HG03439 (cell line): ENCODE data around the gene DBN1.
"Not testable (repeated sequence)": the region's sequence is repeated elsewhere in the genome, so short reads cannot be mapped to it uniquely, and the experiment has no call there.

Experiments used
- ATAC-seq: cut with Tn5 transposase; IDR thresholded peaks from one replicate; pipeline ENCODE4 v1.9.1; 2021; ENCODE audit warnings: mild to moderate bottlenecking, moderate library complexity; ENCODE audit not compliant: unreplicated experiment

Gene DBN1

DNA sequence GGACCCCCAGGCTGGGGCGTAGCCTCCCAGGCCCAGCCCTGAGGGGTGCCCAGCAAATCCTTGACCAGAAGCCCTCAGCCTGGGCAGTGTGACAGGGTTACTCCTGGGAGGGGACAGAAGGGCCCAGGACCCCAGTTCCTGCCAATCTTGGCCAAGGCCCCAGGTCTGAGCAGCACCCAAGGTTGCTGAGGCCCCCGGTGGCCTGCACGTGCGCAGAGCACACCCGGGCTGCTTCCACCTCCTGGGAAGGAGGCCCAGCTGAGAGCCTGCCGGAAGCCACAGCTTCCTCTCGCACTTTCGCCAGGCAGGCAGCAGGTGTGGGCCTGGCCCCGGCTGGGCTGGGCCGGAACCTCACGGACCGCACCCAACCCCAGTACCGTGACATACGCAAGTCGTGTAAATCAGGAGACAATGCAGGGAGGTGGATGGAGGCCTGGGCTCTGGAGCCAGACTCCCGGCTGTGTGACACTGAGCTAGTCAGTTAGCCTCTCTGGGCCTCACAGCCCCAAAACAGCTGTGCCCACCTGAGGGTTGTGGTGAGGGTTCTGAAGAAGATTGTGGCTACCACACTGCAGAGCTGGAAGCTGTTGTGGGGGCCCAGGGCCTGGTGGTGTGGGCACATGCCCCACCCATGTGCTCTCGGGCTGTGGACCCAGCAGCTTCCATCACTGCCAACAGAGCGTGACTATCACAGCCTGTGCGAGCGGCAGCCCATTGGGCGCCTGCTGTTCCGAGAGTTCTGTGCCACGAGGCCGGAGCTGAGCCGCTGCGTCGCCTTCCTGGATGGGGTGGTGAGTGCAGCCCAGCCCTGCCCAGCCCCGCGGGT is 41.9 kb downstream of the DBN1 start:
- ATAC-seq: peak; percentile 33

DNA sequence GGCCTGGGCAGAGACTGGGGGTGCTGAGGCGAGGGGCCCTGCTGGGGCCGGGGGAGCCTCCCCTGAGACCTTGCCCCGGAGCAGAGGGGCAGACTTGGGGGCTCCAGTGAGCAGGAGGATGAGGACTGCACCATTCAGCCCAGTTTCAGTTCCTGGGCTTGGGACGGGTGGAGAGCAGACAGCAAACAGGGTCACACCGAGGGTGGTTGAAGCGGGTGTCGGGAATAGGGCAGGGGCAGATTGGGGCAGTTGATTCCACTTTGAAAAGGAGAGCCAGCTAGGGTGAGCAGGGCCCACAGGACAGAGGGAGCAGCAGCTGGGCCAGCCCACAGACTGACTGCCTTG is 42.5 kb downstream of the DBN1 start:
- no peak for ATAC-seq

DNA sequence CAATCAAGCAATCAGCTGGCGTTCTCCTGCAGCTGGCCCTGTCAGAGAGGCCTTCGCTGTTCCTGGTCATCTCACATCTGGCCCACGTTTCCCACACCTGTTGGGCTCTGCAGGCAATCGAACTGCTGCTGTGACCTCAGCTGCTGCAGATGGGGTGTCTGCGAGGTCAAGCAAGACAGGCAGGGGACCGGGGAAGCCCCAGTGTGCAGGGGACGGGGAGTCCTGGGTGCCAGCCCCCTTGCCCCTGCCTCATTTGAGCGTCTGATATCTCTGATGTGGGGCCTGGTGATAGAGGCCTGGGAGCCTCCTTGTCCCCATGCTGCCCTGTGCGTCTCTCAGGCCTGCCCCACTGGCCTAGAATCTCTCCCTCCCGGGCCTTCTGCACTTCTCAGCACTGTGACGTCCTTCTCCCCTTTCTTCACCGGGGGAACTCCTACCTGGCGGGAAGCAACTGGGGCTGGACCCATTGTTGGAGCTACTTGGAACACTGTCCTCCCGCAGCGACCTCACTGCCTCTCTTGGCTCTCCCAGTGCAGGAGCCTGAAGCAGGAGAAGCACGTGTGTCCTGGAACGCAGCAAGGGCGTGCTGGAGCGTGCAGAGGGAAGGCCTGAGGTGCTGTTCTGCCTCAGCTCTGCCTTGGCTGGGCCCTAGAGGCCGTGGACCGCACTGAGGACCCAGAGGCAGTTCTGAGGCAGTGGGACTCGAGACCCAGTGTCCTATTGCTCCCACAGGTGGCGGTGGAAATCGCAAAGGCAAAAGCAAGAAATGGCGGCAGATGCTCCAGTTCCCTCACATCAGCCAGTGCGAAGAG is 43.1 kb downstream of the DBN1 start:
- no peak for ATAC-seq

GRCh38 chr5:177429248-177430040 is 44.0 kb downstream of the DBN1 start:
- no peak for ATAC-seq

DNA sequence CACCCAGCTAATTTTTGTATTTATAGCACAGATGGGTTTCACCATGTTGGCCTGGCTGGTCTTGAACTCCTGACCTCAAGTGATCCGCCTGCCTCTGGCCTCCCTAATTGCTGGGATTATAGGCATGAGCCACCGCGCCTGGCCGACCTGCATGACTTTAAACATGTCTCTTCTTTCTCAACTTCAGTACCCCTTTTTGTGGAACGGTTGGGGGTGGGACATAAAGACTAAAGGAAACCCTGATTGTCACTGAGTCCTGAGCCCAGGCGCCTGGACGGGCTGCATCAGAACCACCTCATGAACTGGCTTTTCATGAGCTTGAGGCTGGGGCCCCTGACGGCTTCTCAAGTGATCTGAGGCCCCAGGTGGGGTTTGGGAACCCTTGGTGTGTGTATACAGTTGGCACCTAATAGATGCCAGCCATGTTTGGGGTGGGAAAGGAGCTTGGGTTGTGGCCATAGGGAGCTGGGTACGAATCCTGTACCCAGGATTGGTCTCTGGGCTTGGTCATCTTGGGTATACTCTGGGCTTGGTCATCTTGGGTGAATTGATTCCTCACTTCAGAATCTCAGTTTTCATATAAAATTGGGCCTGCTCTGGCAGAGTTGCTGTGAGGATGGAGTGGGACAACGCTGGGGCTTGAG is 44.7 kb downstream of the DBN1 start:
- ATAC-seq: no peak

- no peak for ATAC-seq
These were observed 45.4 kb downstream of the DBN1 start for GRCh38 chr5:177427919-177428573.

DNA sequence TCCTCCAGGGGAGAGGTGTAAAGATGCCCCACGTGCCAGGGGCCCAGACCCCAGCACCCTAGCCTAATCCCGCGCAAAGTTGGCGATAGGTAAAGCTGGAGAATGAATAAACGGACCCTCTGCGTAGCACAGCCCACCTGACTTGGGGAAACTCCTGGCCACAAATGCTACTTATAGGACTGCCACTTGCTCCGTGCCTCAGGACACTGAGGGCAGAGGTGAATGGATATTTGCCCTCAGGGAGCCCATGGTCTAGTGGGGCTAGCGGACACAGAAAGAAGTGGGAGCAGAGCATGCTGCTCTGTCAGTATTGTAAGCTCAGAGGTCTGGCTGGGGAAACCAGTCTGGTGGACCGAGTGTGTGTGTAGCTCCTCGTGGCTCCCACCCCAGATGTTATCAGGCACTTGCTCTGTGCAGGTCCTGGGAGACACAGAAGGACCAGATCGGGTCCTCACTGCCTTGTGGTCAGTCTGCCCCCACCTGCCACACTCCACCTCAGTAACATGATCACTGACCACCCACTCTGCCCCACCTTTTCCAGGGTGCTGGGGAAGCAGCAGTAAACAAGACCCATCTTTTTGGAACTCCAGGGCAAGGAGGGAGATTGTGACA is 46.1 kb downstream of the DBN1 start:
- ATAC-seq: no peak

DNA sequence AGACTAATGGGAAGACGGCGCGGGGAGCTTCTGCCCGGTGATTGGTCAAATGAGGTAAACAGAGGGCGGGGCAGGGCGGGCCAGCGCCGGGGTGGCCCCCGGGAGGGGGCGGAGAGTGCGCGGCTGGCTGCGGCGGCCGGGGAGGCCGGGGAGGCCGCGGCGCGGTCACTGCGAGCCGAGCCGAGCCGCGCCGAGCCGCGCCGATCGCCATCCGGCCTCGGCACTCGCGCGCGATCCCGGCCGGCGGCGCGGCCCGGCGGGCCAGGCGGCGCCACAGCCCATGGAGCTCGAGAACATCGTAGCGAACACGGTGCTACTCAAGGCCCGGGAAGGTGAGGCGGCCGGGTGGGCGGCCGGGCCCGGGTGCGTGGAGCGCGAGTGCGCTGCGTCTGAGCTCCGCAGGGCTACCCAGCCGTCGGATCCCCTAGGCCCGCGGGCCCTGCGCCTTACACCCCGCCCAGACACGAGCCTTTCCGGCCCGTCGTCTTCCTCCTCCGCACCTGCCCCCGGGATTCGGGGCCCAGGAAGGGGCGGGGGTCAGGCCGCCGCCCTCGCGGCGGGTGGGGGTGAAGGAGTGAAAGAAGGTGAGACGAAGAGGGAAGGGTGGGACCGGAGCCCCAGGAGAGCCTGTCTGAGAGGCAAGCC is 46.7 kb downstream of the DBN1 start, which contains the start of gene GRK6:
GRK6 (plus strand) TSS at position 111 of the 645 bp plus-strand sequence; CDS start at position 281, 170 bp downstream.
- peak; percentile 4 for ATAC-seq

DNA sequence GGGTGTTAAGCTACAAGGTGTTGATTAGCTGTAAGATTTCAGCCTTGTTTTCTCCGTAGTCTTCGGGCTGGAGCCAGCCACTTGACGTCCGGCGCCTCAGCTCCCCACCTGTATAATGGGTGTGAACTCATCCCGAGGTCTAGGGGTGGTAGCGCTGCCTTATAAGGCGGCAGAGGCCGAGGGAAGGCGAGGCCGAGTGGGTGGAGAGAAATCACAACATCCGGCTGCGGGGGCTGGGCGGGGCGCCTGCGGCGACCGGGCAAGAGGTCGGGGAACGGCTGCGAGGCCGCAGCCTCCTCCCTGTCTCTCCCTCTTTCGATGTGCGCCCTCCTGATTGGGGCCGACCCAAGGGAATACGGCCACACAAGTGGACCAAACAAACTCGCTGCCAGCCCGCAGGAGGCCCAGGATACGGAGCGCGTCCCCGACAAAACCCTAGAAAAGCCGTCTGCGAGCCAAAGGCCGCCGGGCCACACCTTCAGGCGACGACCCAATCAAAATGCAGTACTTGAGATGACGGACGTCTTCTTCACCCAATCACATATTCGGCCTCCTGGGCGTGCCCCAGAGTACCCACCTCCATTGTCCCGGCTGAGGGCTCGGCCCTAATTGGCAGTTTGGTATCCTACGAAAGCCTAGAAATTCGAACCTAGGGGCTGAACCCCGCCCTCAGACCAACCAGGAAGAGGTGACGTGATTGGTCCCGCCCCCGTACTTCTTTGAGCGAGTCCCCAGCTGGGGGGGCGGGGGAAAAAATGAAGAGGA is 47.5 kb downstream of the DBN1 start:
- ATAC-seq: peak; percentile 78

DNA sequence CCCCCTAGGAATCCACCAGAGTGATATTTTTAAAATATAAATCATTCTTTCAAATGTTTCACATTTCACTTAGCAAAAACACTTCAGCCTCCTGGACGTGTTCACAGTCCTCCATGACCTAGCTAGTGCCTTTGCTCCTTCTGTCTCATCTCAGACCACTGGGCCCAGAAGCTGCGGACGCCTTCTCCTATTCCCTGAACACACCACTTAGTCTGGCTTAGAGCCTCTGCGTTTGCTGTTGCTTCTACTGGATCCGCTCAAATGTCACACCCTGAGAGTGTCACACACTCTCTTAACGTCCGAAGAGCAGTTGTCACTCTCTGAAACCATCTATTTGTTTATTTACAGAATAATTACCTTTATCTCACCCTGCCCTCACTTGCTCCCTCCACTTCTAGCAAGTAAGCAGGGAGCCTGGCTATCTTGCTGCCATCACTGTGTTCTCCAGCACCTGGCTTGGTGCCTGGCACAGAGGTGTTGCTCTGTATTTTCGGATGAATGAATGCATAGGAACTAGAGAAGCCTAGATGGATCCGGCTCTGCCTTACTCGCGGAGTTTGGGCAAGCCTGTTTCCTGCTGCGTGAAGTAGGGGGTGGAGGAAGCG is 48.1 kb downstream of the DBN1 start:
- no peak for ATAC-seq

GRCh38 chr5:177423671-177424070 is 49.8 kb downstream of the DBN1 start:
- no peak for ATAC-seq

DNA sequence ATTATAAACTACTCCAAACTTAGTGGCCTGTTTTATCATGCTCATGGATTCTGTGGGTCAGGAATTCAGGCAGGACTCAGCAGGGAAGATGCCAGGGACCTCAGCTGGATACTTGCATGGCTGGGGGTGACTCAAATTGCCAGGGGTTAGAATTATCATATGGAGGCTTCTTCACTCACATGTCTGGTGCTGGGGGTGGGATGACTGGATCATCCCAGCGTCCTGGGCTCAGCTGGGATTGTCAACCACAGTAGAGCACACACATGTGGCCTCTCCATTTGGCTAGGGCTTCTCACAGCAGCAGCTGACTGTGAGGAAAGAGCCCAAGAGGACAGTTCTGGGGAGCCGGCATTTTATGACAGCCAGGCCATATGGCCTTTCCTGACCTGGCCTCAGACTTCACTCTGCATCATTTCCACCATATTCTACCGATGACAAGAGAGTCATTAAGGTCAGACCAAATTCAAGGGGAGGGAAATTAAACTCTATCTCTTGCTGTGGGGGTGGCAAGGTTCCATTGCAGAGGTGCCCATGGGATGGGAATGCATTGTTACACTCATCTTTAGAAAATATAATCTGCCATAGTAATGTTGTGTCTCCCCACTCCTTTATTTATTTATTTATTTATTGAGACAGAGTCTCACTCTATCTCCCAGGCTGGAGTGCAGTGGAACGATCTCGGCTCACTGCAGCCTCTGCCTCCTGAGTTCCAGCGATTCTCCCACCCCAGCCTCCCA is 52.2 kb downstream of the DBN1 start:
- no peak for ATAC-seq

- not testable (repeated sequence) for ATAC-seq
These were observed 53.0 kb downstream of the DBN1 start for GRCh38 chr5:177420472-177420871.

DNA sequence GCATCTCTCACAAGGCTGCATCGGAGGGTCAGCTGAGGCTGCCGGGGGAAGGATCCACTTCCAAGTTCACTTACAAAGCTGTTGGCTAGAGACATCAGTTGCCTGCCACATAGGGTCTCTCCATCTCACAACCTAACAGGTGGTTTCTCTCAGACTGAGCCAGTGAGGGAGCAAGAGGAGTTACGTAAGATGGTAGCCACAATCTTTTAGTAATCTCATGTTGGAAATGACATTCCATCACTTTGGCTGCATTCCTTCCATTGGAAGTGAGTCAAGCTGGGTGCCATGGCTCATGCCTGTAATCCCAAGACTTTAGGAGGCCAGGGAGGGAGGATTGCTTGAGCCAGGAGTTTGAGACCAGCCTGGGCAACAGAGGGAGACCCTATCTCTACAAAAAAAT is 54.4 kb downstream of the DBN1 start:
- ATAC-seq: no peak

GRCh38 chr5:177417081-177417480 is 56.4 kb downstream of the DBN1 start:
- not testable (repeated sequence) for ATAC-seq

GRCh38 chr5:177414481-177414880 is 59.0 kb downstream of the DBN1 start:
- no peak for ATAC-seq

GRCh38 chr5:177412603-177413233 is 60.7 kb downstream of the DBN1 start:
- peak; percentile 63 for ATAC-seq
